HG03558 (cell line): ENCODE data around the gene DYNC1I1.

Source experiments
- ATAC-seq: cut with Tn5 transposase; IDR thresholded peaks from one replicate; pipeline ENCODE4 v1.9.1; 2021; ENCODE audit warnings: moderate number of reproducible peaks; ENCODE audit not compliant: unreplicated experiment; ENCODE audit errors: extremely low read depth

The DYNC1I1 gene

DNA sequence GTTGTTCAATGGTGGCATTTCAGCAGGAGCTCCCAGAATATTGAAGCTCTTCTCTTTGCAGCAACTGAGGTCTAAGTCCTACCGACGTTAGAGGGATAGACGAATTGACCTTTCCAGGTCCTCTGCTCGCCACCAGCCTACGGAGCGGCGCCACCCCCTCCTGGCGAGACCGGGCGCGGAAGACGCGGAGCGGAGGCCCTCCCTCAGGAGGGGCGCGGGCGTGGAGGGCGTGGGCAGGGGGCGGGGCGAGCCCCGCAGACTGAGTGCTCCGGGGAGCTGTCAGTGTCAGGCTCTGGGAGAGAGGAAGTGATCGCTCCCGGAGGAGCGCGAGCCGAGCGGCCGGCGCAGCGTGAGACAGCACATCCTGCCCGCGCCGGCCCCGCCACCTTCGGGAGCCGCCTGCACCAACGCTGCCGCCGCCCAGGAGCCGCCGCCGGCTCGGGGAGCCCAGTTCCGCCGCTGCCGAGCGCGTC lies at the start of gene DYNC1I1:
TSS of gene DYNC1I1 (plus strand) at position 257 of the 473 bp plus-strand sequence. CDS start 32,176 bp downstream, outside the sequence.
- ATAC-seq, result peak; percentile 74

- no peak for ATAC-seq
Observed at GRCh38 chr7:95723583-95724180, 48.7 kb upstream of the DYNC1I1 start.

DNA sequence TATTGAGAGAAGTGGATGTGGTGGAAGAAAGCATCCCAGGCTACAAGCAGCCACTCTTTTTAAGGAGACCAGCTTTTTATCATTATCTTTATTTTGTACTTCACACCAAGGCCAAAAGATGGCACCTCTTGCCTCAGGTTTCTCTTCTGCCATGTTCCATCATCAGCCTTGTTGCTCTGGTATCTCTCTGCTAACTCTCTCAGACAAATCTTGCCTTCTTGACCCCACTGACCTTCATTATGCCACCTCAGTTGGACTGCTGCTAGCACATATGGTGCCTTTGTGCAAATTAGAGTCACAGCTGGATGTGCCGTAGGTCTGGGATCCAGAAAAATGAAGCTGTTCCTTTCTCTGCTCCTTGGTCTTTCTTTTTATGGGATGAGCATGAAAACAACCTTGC lies 47.1 kb upstream of the DYNC1I1 start:
- ATAC-seq, result no peak

- ATAC-seq, result no peak
Observed at GRCh38 chr7:95730493-95731280, 41.7 kb upstream of the DYNC1I1 start.

- no peak for ATAC-seq
Observed at GRCh38 chr7:95736635-95737034, 35.7 kb upstream of the DYNC1I1 start.

GRCh38 chr7:95737828-95738505 lies 34.4 kb upstream of the DYNC1I1 start:
- no peak for ATAC-seq

DNA sequence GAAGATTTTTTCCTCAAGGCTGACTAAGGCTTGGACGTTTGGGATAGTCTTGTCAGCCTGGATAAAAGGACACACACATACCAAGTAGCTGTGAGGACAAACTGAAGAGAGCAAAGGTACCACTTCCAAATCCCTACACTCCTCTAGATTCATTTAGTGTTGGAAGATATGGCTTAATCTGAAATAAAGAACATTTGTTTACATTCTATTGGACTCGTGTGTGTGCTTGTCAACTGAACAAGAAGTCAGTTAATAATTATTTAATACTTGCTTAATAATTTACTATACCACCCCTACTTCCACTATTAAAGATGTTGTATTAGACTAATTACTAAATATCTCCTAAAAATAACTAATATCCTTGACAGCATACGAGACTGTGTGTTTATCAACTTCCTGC lies 23.3 kb upstream of the DYNC1I1 start:
- no peak for ATAC-seq

- no peak for ATAC-seq
Observed at GRCh38 chr7:95749515-95749914, 22.8 kb upstream of the DYNC1I1 start.

GRCh38 chr7:95753440-95753839 lies 18.9 kb upstream of the DYNC1I1 start:
- no peak for ATAC-seq

DNA sequence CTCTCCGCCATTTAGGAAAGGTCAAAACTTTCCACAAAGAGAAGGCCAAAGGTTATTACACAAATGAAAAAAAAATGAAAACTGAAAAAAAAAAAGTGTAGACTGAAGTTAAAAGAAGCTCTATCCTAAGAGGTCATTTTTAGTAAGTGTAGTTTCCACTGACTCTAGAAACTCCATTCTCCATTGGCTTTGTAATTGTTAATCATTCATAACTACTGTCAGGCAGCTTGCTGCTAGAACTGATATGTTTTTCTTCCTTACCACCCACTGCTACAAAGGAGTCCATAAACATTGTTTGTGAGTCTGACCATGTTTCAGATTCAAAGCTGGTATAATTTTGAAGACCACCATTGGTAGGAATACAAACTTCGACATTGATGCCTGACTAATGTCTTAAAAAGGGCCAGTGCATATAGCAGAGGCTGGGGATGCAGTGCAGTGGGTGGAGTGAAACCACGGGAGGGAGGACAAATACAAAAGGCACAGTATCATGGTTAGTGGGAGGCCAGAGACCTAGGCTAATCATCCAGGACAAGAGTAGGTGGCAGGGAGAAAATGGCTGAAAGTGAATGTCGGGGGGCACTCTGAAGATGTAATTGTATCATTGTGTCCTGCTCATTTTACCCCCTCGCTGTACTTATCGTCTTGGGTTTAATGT lies 16.9 kb upstream of the DYNC1I1 start:
- no peak for ATAC-seq

GRCh38 chr7:95758187-95758586 lies 14.2 kb upstream of the DYNC1I1 start:
- ATAC-seq, result no peak

GRCh38 chr7:95766086-95766485 lies 6.3 kb upstream of the DYNC1I1 start:
- ATAC-seq, result no peak

GRCh38 chr7:95766657-95767056 lies 5.7 kb upstream of the DYNC1I1 start:
- ATAC-seq, result no peak

DNA sequence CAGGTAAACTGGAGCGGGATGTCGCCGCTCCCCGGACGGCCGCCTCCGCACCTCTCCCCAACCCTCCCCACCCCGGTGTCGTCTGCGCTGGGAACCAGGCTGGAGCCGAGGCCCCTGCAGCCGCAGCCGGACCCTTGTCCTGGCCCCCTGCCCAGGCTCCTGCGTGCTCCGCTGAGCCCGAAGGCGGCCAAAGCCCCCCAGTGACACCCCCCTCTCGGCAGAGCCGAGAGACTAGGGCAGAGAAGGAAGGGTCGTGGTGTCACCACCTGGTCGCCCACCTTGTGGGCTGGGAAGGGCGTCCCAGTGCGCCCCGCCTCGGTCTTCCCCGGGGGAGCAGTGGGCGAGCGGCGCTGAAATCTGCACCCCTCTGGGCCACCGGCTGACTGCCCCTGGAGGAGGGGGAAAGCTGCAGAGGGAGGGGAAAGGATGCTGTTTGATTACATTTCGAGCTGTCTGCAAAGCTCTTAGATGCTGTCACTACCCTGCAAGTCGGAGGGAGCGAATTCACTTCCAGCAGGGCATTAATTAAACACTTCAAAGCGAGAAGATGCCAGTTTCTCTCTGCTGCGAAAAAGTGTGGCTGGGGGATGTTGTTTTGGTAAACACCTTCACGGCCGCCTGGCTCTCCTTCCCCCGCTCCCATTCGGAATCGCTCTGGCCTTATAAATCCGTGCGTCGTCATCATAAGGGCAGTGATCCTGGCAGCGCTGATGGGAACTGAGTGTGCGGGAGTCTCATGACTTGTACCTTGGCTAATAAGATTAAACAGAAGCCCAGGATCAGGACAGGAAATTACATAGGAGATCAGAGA lies 622 bp downstream of the DYNC1I1 start:
- no peak for ATAC-seq

DNA sequence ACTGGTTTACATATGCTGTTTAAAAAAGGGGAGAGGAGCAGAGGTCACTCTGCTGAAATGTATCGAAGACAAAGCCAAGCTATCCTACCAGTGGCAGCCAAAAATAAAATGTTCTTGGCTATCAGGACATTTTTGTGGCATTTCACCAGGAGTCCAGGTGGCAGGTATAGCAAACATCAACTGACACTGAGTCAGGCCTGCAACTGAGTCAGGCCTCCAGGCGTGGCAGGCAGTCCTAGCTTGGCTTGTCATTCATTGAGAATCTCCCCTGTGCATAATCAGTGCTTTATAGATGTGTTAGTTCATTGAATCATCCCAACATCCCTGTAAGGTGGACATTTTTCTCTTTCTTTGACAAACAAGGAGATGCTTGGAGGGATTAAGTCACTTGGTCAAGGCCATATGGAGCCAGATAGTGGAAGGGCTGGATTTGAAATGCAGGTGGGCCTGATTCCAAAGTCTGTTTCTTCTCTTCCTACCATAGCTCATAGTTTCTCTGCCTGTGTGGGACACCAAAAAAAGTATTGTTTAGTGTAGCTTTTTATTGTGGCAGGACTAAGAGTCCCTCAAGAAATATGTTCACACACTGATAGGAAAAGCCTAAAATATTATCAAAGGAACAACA lies 4.3 kb downstream of the DYNC1I1 start:
- no peak for ATAC-seq

DNA sequence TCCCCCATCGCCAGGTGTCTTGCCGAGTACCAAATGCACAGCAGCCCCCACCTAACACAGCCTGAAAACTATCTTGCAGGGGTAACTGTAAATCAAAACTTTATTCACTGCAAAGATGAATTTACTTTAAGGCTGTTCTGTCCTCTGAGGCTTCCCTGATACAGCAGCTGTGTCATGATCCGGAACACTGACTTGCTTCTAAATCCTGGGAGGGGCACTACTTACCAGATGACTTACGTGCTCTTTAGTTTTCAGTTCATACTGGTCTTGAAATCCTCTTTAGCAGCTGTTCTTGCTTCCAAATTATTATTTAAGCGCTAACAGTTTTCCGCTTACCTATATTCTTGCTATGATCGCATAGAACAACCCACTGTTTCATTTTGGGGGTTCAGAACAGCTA lies 4.9 kb downstream of the DYNC1I1 start:
- ATAC-seq, result no peak

DNA sequence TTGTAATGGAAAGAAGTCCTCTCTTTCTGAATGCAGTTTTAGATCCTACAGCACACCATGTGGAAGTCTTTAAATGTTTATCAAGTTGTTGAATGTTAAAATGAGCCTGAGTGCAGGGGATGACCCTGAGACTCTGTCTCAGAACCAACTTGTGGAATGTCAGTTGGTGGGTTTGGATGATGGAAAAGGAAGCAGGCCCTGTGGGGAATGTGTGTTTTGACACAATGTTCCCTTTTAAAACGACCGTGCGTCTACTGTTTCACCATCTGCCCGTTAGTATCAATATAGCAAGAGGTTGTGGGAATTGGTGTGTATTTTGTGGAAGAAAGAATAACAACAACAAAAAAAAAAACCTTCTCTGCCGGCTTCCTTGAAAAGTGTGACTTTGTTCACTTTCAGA lies 8.3 kb downstream of the DYNC1I1 start:
- ATAC-seq, result no peak

DNA sequence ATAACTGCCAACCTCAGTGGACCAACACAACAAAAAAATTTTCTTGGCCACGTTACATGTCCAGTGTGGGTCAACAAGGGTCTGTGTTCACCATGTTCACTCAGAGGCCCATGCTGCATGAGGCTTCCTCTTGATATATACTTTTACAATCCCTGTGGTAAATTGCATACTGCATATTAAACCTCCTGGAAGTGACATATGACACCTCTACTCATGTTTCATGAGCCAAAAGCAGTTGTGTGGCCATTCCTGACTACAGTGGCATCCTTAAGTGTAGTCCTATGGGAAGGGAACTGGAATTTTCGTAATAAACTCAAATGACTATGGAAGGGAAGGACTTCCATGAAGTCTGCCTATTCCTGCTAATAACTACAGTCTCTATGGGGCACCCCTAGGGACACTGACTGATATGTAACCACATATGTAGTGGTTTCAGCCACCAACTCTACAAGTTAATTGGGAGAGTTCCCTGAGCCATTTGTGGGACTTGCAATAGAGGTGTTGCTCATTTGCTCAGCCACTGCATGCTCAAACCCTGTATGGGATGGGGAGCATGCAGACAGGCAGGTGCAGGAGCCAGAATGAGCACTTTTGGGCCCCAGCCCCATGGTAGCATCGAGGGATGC lies 9.7 kb downstream of the DYNC1I1 start:
- no peak for ATAC-seq

GRCh38 chr7:95784796-95785195 lies 12.4 kb downstream of the DYNC1I1 start:
- no peak for ATAC-seq
